Activated naive CD8-positive, alpha-beta T cell treated with anti-CD3 and anti-CD28 coated beads, Interleukin-2, amount 10 ng/mL, durations not matched to agents 7 days and 5 days (primary cell): Measurements from ENCODE around the gene FMN2. TPM values are rescaled to one million over a fixed set of nuclear protein-coding genes. Genes with fewer than 3 reads are reported as not detected.
"Not testable (repeated sequence)": the region's sequence is repeated elsewhere in the genome, so short reads cannot be mapped to it uniquely, and the experiment has no call there.

Experiments used
- ATAC-seq: fragments of 150-1000 bp; cut with Tn5 transposase; one replicate; pipeline ENCODE4 v1.10.0; 2021; ENCODE audit warnings: low read depth, moderate library complexity
- POLR2A ChIA-PET: fragments of 350-600 bp; sonication (Branson Sonifier 250); formaldehyde crosslinking; loops from one replicate; lab custom pipeline; 2021; ENCODE audit warnings: antibody characterized with exemption; lab: Charles Lee
- DNase-seq: peaks from one replicate; pipeline ENCODE4 v3.0.0; 2021
- H3K27ac Mint-ChIP-seq: one replicate; pipeline ENCODE4 v1.8.0; 2022; ENCODE audit warnings: mild to moderate bottlenecking, mixed read lengths
- H3K27me3 Mint-ChIP-seq: one replicate; pipeline ENCODE4 v1.8.0; 2022; ENCODE audit warnings: mild to moderate bottlenecking, moderate library complexity, mixed read lengths
- H3K36me3 Mint-ChIP-seq: one replicate; pipeline ENCODE4 v1.8.0; 2021; ENCODE audit warnings: mild to moderate bottlenecking, mixed read lengths
- H3K4me1 Mint-ChIP-seq: one replicate; pipeline ENCODE4 v1.8.0; 2021; ENCODE audit warnings: mixed read lengths
- H3K4me3 Mint-ChIP-seq: one replicate; pipeline ENCODE4 v1.8.0; 2022; ENCODE audit warnings: mild to moderate bottlenecking, moderate library complexity, mixed read lengths
- H3K9me3 Mint-ChIP-seq: one replicate; pipeline ENCODE4 v1.8.0; 2021; ENCODE audit warnings: mixed read lengths
- total RNA-seq, 2 experiments: library from RNA; stranded (reverse); gene quantifications; one replicate each; pipeline ENCODE4 v1.2.3, GENCODE V29; 2021

The FMN2 gene
- total RNA-seq, 2 experiments from 2014 or later, result not detected

- DNase-seq (no peak), ATAC-seq (no peak)
- no peak overlapping the region for H3K4me3 Mint-ChIP-seq
- no peak overlapping the region for H3K27ac Mint-ChIP-seq
- POLR2A ChIA-PET, result no interaction called here
- H3K4me1 Mint-ChIP-seq, result no peaks in the 10 kb centered on the region
- H3K27me3 Mint-ChIP-seq, result no peaks in the 10 kb centered on the region
- H3K9me3 Mint-ChIP-seq, result no peaks in the 10 kb centered on the region
- H3K36me3 Mint-ChIP-seq, result no peaks in the 10 kb centered on the region
These were observed 295.4 kb downstream of the FMN2 start for GRCh38 chr1:240387051-240387450.

- no peaks in the 10 kb centered on the region for H3K9me3 Mint-ChIP-seq
- H3K4me3 Mint-ChIP-seq, result no peak overlapping the region
- POLR2A ChIA-PET, result no interaction called here
- no peaks in the 10 kb centered on the region for H3K27me3 Mint-ChIP-seq
- no peak overlapping the region for H3K27ac Mint-ChIP-seq
- H3K36me3 Mint-ChIP-seq, result no peaks in the 10 kb centered on the region
- DNase-seq (no peak), ATAC-seq (no peak)
- H3K4me1 Mint-ChIP-seq, result no peaks in the 10 kb centered on the region
These were observed 300.1 kb downstream of the FMN2 start for GRCh38 chr1:240391660-240392260.

GRCh38 chr1:240394353-240394752, 302.7 kb downstream of the FMN2 start:
- Mint-ChIP-seq H3K4me3 (no peak overlapping the region), H3K36me3 (no peaks in the 10 kb centered on the region), H3K27ac (no peak overlapping the region), H3K4me1 (no peaks in the 10 kb centered on the region), H3K27me3 (no peaks in the 10 kb centered on the region), H3K9me3 (no peaks in the 10 kb centered on the region)
- ATAC-seq (no peak), DNase-seq (no peak)
- POLR2A ChIA-PET, result no interaction called here

GRCh38 chr1:240395336-240395735, 303.7 kb downstream of the FMN2 start:
- Mint-ChIP-seq H3K36me3 (no peaks in the 10 kb centered on the region), H3K9me3 (no peaks in the 10 kb centered on the region)

GRCh38 chr1:240399381-240399780, 307.7 kb downstream of the FMN2 start:
- Mint-ChIP-seq H3K9me3 (no peaks in the 10 kb centered on the region), H3K4me1 (no peaks in the 10 kb centered on the region), H3K27me3 (no peaks in the 10 kb centered on the region), H3K27ac (no peak overlapping the region), H3K4me3 (no peak overlapping the region), H3K36me3 (no peaks in the 10 kb centered on the region)
- no peak for DNase-seq
- POLR2A ChIA-PET, result no interaction called here
- no peak for ATAC-seq

More at GRCh38 chr1:240395336-240395735, 303.7 kb downstream of the FMN2 start:
- Mint-ChIP-seq H3K4me1 (no peaks in the 10 kb centered on the region), H3K4me3 (no peak overlapping the region), H3K27me3 (no peaks in the 10 kb centered on the region), H3K27ac (no peak overlapping the region)
- ATAC-seq (no peak), DNase-seq (no peak)
- POLR2A ChIA-PET, result no interaction called here

GRCh38 chr1:240401731-240402130, 310.0 kb downstream of the FMN2 start:
- DNase-seq (no peak), ATAC-seq (no peak)
- Mint-ChIP-seq H3K27me3 (no peaks in the 10 kb centered on the region), H3K36me3 (no peaks in the 10 kb centered on the region), H3K9me3 (no peaks in the 10 kb centered on the region), H3K4me1 (no peaks in the 10 kb centered on the region), H3K4me3 (no peak overlapping the region), H3K27ac (no peak overlapping the region)
- POLR2A ChIA-PET, result no interaction called here

- H3K27ac Mint-ChIP-seq, result no peak overlapping the region
- no peak for DNase-seq
- ATAC-seq, result no peak
- H3K9me3 Mint-ChIP-seq, result no peaks in the 10 kb centered on the region
- H3K36me3 Mint-ChIP-seq, result no peaks in the 10 kb centered on the region
- H3K27me3 Mint-ChIP-seq, result no peaks in the 10 kb centered on the region
- POLR2A ChIA-PET, result no interaction called here
- H3K4me1 Mint-ChIP-seq, result no peaks in the 10 kb centered on the region
- no peak overlapping the region for H3K4me3 Mint-ChIP-seq
These were observed 310.6 kb downstream of the FMN2 start for GRCh38 chr1:240402326-240402725.

- ATAC-seq, result no peak
- Mint-ChIP-seq H3K27ac (no peak overlapping the region), H3K4me1 (no peaks in the 10 kb centered on the region), H3K36me3 (no peaks in the 10 kb centered on the region), H3K4me3 (no peak overlapping the region), H3K9me3 (no peaks in the 10 kb centered on the region), H3K27me3 (no peaks in the 10 kb centered on the region)
- POLR2A ChIA-PET, result no interaction called here
- no peak for DNase-seq
These were observed 312.6 kb downstream of the FMN2 start for GRCh38 chr1:240404286-240404685.

GRCh38 chr1:240405751-240406150, 314.1 kb downstream of the FMN2 start:
- Mint-ChIP-seq H3K4me3 (no peak overlapping the region), H3K36me3 (no peaks in the 10 kb centered on the region), H3K4me1 (no peaks in the 10 kb centered on the region), H3K27me3 (no peaks in the 10 kb centered on the region), H3K9me3 (no peaks in the 10 kb centered on the region), H3K27ac (no peak overlapping the region)
- POLR2A ChIA-PET, result no interaction called here
- ATAC-seq (no peak), DNase-seq (no peak)

- H3K9me3 Mint-ChIP-seq, result no peaks in the 10 kb centered on the region
- no peak for ATAC-seq
These were observed 315.7 kb downstream of the FMN2 start for GRCh38 chr1:240407407-240407806.

GRCh38 chr1:240409615-240410014, 317.9 kb downstream of the FMN2 start:
- Mint-ChIP-seq H3K36me3 (no peaks in the 10 kb centered on the region), H3K4me3 (no peak overlapping the region), H3K4me1 (no peaks in the 10 kb centered on the region), H3K27ac (no peak overlapping the region), H3K9me3 (no peaks in the 10 kb centered on the region), H3K27me3 (no peaks in the 10 kb centered on the region)
- POLR2A ChIA-PET, result no interaction called here
- DNase-seq (no peak), ATAC-seq (no peak)

More at GRCh38 chr1:240407407-240407806, 315.7 kb downstream of the FMN2 start:
- POLR2A ChIA-PET, result no interaction called here
- H3K4me3 Mint-ChIP-seq, result no peak overlapping the region
- H3K36me3 Mint-ChIP-seq, result no peaks in the 10 kb centered on the region
- H3K27me3 Mint-ChIP-seq, result no peaks in the 10 kb centered on the region
- H3K4me1 Mint-ChIP-seq, result no peaks in the 10 kb centered on the region
- H3K27ac Mint-ChIP-seq, result no peak overlapping the region
- DNase-seq, result no peak

GRCh38 chr1:240413732-240414131, 322.0 kb downstream of the FMN2 start:
- Mint-ChIP-seq H3K27me3 (no peaks in the 10 kb centered on the region), H3K27ac (no peak overlapping the region), H3K4me3 (no peak overlapping the region), H3K4me1 (no peaks in the 10 kb centered on the region), H3K36me3 (no peaks in the 10 kb centered on the region), H3K9me3 (no peaks in the 10 kb centered on the region)
- DNase-seq (no peak), ATAC-seq (no peak)
- POLR2A ChIA-PET, result no interaction called here

GRCh38 chr1:240414237-240414636, 322.6 kb downstream of the FMN2 start:
- DNase-seq, result no peak
- Mint-ChIP-seq H3K9me3 (no peaks in the 10 kb centered on the region), H3K36me3 (no peaks in the 10 kb centered on the region), H3K4me3 (no peak overlapping the region), H3K4me1 (no peaks in the 10 kb centered on the region), H3K27me3 (no peaks in the 10 kb centered on the region), H3K27ac (no peak overlapping the region)
- ATAC-seq, result no peak
- POLR2A ChIA-PET, result no interaction called here

- DNase-seq, POLR2A ChIA-PET, H3K9me3 Mint-ChIP-seq, H3K4me1 Mint-ChIP-seq, H3K27me3 Mint-ChIP-seq, H3K4me3 Mint-ChIP-seq, H3K27ac Mint-ChIP-seq, ATAC-seq, H3K36me3 Mint-ChIP-seq: not testable (repeated sequence)
These were observed 323.3 kb downstream of the FMN2 start for GRCh38 chr1:240415011-240415410.

GRCh38 chr1:240415532-240415931, 323.8 kb downstream of the FMN2 start:
- no peak for DNase-seq
- ATAC-seq, result no peak
- POLR2A ChIA-PET, result no interaction called here
- Mint-ChIP-seq H3K9me3 (no peaks in the 10 kb centered on the region), H3K27me3 (no peaks in the 10 kb centered on the region), H3K4me1 (no peaks in the 10 kb centered on the region), H3K27ac (no peak overlapping the region), H3K36me3 (no peaks in the 10 kb centered on the region), H3K4me3 (no peak overlapping the region)
